Measurements from ENCODE around the gene PRKCZ. TPM values are rescaled to one million over a fixed set of nuclear protein-coding genes. Genes with fewer than 3 reads are reported as not detected.

The PRKCZ gene
- total RNA-seq, 2 donors from 2014 or later, result 12.3 to 16.8 TPM

DNA sequence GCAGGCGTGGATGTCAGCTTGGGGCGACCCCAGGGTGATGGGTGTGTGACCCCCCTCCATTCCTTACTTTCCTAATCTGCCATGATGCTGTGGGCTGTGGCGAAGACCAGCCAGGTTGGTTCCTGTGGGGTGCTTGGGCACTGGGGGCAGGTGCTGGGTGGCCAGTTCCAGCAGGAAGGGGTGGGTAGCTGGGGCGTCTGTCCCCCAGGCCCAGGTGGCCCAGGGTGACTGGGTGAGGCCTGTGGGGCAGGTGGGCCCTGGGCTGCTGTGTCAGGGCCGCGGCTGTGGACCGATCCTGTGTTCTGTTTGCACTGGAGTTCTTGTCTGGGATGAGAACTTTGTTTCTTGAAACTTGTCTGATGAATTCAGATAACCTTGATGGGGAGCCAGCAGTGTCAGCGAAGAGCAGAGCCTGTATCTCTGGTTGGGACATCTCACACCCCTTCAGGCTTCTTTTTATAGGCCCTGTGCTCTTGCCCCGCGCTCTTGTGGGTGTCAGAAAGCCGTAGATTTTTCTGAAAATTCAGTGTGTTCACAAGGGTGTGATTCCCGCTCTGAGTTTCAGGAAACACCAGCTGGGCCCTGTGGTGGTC lies 3.7 kb downstream of the PRKCZ start:
- Mint-ChIP-seq H3K4me1 (ENCODE audit: low read depth) (peaks cover 8% of the 10 kb centered on the region), H3K4me3 (no peak overlapping the region), H3K27me3 (ENCODE audit: low read depth) (peaks cover 6% of the 10 kb centered on the region), H3K27ac (no peak overlapping the region), H3K9me3 (no peaks in the 10 kb centered on the region), H3K36me3 (ENCODE audit: insufficient read depth in 2 of 2) (no peaks in the 10 kb centered on the region)
- no peak for ATAC-seq (replicated peaks in 1 of 2)
- no peak for DNase-seq

DNA sequence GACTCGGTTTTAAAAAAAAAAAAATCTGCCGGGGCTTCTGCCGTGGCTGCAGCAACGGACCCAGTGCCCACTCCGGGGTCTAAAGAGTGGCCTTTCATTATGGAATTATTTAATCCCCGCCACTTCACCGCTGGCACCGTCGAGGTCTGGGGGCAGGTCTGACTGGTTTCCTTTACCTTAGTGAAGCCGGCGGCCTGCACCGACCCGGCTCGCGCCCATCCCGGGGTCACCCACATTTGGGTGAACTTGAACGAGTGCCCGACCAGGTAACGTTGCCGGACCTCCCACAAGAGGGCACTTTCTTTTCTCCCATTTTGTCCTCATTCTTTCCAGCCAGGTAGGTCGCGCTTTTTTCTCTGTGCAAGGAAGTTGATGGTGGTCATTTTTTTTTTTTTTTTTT lies 4.3 kb downstream of the PRKCZ start:
- Mint-ChIP-seq H3K4me1 (ENCODE audit: low read depth) (peaks cover under 1% of the 10 kb centered on the region), H3K27ac (no peak overlapping the region), H3K4me3 (no peak overlapping the region), H3K36me3 (ENCODE audit: insufficient read depth in 2 of 2) (no peaks in the 10 kb centered on the region), H3K9me3 (no peaks in the 10 kb centered on the region), H3K27me3 (ENCODE audit: low read depth) (no peaks in the 10 kb centered on the region)
- ATAC-seq (replicated peaks in 1 of 2) (no peak), DNase-seq (no peak)

DNA sequence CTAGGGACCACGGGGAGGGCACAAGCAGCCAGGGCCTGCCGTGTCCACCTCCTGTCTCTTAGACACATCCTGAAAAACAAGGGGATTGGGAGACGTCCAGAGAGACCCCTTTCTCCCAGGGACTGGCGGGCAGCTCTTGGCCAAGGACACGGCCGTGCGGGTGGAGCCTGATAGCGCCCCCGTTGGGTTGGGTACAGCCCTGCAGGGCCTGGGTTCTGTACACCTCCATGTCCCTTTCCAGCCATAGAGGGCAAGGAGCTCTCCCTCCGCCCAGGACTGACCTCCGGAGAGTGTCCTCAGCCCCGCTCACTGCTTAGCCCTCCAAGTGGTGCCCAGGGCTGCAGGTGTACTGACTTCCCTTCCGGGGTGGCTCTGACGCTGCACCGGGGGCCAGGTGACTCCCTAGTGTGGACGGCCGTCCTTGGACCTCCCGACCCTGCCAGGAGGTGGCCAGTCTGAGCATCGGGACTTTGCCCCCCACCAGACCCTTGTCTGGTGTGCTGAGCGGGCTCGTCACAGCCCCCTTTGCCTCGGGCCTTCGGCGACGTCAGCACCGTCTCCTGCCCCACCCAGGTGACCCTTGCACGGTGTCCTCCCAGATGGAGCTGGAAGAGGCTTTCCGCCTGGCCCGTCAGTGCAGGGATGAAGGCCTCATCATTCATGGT lies 5.8 kb downstream of the PRKCZ start:
- DNase-seq (no peak), ATAC-seq (replicated peaks in 1 of 2) (no peak)
- no peak overlapping the region for H3K4me3 Mint-ChIP-seq
- H3K9me3 Mint-ChIP-seq, result no peaks in the 10 kb centered on the region
- H3K27me3 Mint-ChIP-seq (ENCODE audit: low read depth), result no peaks in the 10 kb centered on the region
- H3K4me1 Mint-ChIP-seq (ENCODE audit: low read depth), result no peaks in the 10 kb centered on the region
- H3K36me3 Mint-ChIP-seq (ENCODE audit: insufficient read depth in 2 of 2), result no peaks in the 10 kb centered on the region
- H3K27ac Mint-ChIP-seq, result no peak overlapping the region

DNA sequence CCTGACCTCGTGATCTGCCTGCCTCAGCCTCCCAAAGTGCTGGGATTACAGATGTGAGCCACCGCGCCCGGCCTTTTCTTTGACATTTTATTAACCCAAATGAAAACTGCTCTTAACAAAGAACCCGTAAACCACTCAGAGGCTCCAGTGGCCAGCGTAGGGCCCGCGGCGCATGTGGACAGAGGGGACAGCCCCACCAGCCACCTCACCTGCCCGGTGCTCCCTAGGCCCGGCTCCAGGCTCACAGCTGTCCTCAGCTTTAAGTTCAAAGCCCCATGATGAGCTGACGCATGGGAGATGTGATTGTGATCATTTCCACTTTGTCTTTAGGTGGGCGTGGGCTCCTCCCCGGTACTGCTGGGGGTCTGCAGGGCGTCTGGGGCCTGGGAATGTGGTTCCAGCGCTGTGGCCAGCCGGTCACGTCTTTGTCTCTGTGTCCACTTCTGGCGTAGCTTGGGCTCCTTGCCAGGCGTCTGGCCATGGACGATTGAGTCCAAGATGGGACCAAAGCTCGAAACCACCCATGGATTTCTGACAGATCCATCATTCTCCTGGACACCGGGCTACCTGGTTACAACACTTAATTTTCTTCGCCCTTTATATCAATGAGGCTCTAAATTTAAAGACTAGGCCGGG lies 6.9 kb downstream of the PRKCZ start:
- ATAC-seq (replicated peaks in 1 of 2) (no peak), DNase-seq (no peak)
- no peak overlapping the region for H3K4me3 Mint-ChIP-seq
- no peaks in the 10 kb centered on the region for H3K9me3 Mint-ChIP-seq
- no peaks in the 10 kb centered on the region for H3K36me3 Mint-ChIP-seq (ENCODE audit: insufficient read depth in 2 of 2)
- no peaks in the 10 kb centered on the region for H3K4me1 Mint-ChIP-seq (ENCODE audit: low read depth)
- no peak overlapping the region for H3K27ac Mint-ChIP-seq
- no peaks in the 10 kb centered on the region for H3K27me3 Mint-ChIP-seq (ENCODE audit: low read depth)

DNA sequence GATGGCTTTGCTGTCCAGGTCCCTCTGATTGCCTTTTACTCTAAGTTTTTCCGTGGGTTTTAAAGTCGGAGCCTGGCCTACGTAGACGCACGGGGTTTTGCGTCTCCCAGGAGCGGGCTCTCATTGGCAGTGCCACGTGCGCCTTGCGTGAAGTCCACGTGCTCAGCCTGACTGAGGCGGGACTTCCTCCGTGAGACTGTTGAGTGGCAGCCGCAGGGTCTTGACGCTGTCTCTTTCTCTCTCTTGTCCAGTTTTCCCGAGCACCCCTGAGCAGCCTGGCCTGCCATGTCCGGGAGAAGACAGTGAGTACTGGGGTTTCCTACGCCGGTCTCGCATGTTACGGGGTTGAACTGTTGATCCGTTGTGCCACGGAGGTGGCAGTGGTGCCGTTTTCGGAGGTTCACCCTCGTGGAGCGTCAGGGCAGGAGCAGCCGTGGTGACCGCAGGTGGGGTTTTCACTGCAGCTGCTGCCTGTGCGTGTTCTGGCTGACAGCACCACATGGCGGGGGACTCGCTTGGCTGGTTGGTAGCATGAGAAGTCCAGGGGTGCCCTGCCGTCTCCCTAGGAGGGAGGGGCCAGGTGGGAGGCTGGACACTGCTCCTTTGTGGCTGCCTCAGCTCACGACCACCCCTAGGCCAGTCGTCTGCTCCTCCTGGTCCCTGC lies 9.2 kb downstream of the PRKCZ start:
- no peak overlapping the region for H3K4me3 Mint-ChIP-seq
- H3K27ac Mint-ChIP-seq, result no peak overlapping the region
- ATAC-seq (replicated peaks in 1 of 2) (no peak), DNase-seq (no peak)
- peaks cover 4% of the 10 kb centered on the region in 2 donors for H3K36me3 Mint-ChIP-seq (ENCODE audit: insufficient read depth in 2 of 2)
- H3K9me3 Mint-ChIP-seq, result peaks cover 0 to 3% of the 10 kb centered on the region in 2 donors
- no peaks in the 10 kb centered on the region for H3K27me3 Mint-ChIP-seq (ENCODE audit: low read depth)
- no peaks in the 10 kb centered on the region for H3K4me1 Mint-ChIP-seq (ENCODE audit: low read depth)

DNA sequence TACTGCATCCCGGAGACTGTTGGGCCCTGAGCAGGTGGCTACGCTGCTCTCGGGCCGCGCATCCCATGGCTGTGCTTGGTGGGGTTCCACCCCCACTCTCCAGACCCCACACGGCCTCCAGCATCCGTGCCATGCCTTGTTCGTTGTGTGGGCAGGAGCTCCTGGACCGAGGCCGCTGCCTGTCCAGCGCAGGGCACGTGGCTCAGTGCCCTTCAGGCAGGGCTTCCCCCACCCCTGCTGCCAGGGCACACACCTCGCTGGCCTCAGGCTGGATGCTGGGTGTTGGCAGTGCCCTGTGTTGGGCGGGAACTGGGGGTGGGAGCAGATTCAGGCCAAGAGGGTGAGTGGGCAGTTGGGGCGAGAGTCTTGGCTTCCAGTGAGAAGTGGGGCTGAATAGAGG lies 9.9 kb downstream of the PRKCZ start:
- Mint-ChIP-seq H3K9me3 (peaks cover 0 to 3% of the 10 kb centered on the region in 2 donors), H3K27me3 (ENCODE audit: low read depth) (no peaks in the 10 kb centered on the region), H3K4me1 (ENCODE audit: low read depth) (no peaks in the 10 kb centered on the region), H3K27ac (no peak overlapping the region), H3K4me3 (no peak overlapping the region), H3K36me3 (ENCODE audit: insufficient read depth in 2 of 2) (peaks cover 7% of the 10 kb centered on the region in 2 donors)
- ATAC-seq (replicated peaks in 1 of 2) (no peak), DNase-seq (no peak)

DNA sequence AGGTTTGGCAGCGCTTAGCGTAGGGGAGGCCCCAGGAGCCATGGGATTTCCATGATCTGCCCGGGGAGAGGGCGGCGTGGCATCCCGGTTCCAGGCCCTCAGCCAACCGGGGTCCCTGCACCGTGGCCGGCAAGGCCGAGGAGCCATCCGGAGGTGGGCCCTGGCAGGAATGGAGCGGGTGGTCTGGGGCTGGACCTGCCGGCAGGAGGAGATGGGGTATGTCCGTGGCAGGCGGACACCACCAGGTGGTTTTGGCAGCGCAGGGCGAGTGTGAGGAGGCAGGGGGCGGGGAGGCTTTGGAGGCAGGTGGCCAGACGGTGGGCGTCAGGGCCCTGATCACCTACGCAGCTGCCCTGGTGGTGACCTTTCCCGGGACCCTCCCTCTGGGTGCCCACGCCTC lies 10.3 kb downstream of the PRKCZ start:
- Mint-ChIP-seq H3K4me3 (no peak overlapping the region), H3K9me3 (peaks cover 0 to 3% of the 10 kb centered on the region in 2 donors), H3K27me3 (ENCODE audit: low read depth) (no peaks in the 10 kb centered on the region), H3K4me1 (ENCODE audit: low read depth) (no peaks in the 10 kb centered on the region), H3K36me3 (ENCODE audit: insufficient read depth in 2 of 2) (peaks cover 7% of the 10 kb centered on the region in 2 donors), H3K27ac (no peak overlapping the region)
- no peak for DNase-seq
- ATAC-seq (replicated peaks in 1 of 2), result no peak

DNA sequence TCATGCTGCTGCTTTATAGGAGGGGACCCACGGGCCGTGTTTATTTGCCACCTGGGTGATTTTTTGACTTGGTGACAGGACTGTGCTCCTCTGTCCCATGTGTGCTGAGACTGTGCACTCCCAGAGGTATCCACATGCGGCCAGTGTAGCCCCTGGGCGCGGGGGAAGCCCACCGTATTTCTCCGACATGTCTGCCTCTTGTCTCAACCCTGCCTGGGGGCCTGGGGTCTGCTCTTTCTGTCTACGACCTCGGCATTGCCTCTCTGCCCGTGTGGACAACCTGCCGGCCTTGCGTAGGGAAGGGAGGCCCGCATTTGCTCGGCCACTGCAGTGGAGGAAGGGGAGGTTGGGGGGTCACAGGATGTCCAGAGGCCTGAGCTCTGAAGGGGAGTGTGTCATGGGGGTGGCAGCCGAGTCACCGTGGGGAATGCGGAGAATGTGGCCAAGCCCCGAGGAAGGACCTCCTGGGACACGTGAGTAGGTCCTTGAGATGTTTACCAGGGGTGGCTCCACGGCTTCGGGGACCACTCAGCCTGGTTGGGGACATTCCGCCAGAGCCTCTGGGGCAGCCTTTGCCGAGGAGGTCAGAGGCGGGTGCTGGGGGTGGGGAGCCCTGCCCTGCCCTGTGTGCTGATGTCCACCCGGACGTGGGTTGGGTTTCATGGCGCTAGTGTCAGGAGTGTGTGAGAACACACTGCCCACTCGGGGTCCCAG lies 11.0 kb downstream of the PRKCZ start:
- ATAC-seq (replicated peaks in 1 of 2) (no peak), DNase-seq (no peak)
- Mint-ChIP-seq H3K4me1 (ENCODE audit: low read depth) (no peaks in the 10 kb centered on the region), H3K27me3 (ENCODE audit: low read depth) (no peaks in the 10 kb centered on the region), H3K9me3 (peaks cover 0 to 7% of the 10 kb centered on the region in 2 donors), H3K4me3 (no peak overlapping the region), H3K27ac (no peak overlapping the region), H3K36me3 (ENCODE audit: insufficient read depth in 2 of 2) (peaks cover 7 to 12% of the 10 kb centered on the region in 2 donors)

DNA sequence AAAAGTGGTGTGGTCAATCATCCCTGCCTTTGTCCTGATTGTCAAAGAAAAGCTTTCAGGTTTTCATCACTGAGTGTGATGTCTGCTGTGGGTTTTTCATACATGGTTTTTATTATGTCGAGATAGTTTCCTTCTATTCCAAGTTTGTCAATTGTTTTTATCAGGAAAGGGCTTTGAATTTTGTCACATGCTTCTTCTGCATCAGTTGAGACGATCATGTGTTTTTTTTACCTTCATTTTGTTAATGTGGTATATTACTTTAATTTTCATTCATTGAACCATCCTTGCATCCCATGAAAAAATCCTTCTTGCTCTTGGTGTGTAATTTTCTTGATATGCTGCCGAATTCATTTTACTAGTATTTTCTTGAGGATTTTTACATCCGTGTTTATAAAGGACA lies 15.5 kb downstream of the PRKCZ start:
- ATAC-seq (replicated peaks in 1 of 2), result no peak

DNA sequence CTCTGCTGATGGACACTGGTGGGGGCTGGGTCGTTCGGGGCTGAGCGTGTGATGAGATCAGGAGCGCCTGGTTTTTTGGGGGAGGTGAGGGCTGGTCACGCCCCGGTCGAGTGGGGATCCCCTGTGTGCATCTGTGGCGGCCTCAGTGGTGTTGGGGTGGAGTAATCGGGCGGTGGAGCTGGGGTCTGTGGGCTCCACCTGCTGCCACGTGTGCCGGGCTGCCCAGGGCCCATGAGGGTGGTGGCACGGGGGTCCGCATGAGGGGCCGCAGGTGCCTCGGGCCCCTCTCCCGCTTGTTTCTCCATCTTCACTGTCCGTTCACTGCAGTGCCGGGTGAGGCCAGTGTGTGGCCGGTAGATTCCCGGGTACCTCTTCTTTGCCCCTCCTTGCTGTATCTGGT lies 17.2 kb downstream of the PRKCZ start:
- Mint-ChIP-seq H3K4me3 (no peak overlapping the region), H3K9me3 (peaks cover 0 to 7% of the 10 kb centered on the region in 2 donors), H3K4me1 (ENCODE audit: low read depth) (peaks cover 6% of the 10 kb centered on the region), H3K36me3 (ENCODE audit: insufficient read depth in 2 of 2) (peaks cover 7 to 13% of the 10 kb centered on the region in 2 donors), H3K27me3 (ENCODE audit: low read depth) (no peaks in the 10 kb centered on the region), H3K27ac (no peak overlapping the region)
- no peak for ATAC-seq (replicated peaks in 1 of 2)
- no peak for DNase-seq

More for the DNA sequence above, 15.5 kb downstream of the PRKCZ start:
- no peak overlapping the region for H3K27ac Mint-ChIP-seq
- H3K4me1 Mint-ChIP-seq (ENCODE audit: low read depth), result no peaks in the 10 kb centered on the region
- no peak for DNase-seq
- no peak overlapping the region for H3K4me3 Mint-ChIP-seq
- H3K27me3 Mint-ChIP-seq (ENCODE audit: low read depth), result no peaks in the 10 kb centered on the region
- peaks cover 7 to 13% of the 10 kb centered on the region in 2 donors for H3K36me3 Mint-ChIP-seq (ENCODE audit: insufficient read depth in 2 of 2)
- H3K9me3 Mint-ChIP-seq, result peaks cover 0 to 7% of the 10 kb centered on the region in 2 donors

DNA sequence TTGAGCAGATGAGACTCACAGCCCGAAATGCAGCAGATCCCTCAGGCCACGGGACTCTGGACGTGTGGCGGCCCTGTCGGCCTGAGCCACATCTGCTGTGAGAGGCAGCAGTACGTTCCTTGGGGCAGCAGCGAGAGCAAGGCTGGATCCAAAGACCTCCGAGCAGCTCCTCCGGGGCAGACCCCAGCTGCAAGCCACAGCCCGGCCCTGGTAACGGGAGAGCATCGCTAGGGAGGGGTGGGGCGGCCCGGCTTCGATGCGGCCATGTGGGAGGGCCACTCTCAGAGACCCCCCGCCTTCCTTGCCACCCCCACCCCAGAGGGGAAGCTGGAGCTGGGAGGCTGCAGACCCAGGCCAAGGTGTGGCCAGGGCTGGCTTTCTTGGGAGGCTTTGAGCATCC lies 17.8 kb downstream of the PRKCZ start:
- ATAC-seq (replicated peaks in 1 of 2) (no peak), DNase-seq (no peak)
- Mint-ChIP-seq H3K36me3 (ENCODE audit: insufficient read depth in 2 of 2) (peaks cover 7 to 13% of the 10 kb centered on the region in 2 donors), H3K4me3 (no peak overlapping the region), H3K9me3 (peaks cover 0 to 7% of the 10 kb centered on the region in 2 donors), H3K27me3 (ENCODE audit: low read depth) (no peaks in the 10 kb centered on the region), H3K4me1 (ENCODE audit: low read depth) (peaks cover 10% of the 10 kb centered on the region), H3K27ac (no peak overlapping the region)

DNA sequence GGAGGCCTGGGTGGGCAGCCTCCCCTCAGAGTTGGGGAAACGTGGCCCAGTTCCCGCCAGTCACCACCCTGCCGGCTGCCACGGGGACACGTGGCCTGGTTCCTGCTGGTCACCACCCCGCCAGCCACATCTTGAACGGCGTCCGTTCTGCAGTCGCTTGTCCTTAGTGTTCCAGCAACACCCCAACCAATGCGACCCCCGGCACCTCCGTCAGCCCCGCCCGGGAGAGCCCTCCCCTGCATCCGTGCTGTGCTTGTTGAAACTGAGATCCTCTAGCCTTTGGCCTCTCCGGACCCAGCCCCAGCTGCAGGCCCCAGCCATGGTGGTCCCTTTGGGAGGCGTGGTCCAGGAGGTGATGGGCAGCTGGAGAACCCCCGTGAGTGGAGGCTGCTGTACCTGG lies 18.7 kb downstream of the PRKCZ start:
- peaks cover 7 to 13% of the 10 kb centered on the region in 2 donors for H3K36me3 Mint-ChIP-seq (ENCODE audit: insufficient read depth in 2 of 2)

DNA sequence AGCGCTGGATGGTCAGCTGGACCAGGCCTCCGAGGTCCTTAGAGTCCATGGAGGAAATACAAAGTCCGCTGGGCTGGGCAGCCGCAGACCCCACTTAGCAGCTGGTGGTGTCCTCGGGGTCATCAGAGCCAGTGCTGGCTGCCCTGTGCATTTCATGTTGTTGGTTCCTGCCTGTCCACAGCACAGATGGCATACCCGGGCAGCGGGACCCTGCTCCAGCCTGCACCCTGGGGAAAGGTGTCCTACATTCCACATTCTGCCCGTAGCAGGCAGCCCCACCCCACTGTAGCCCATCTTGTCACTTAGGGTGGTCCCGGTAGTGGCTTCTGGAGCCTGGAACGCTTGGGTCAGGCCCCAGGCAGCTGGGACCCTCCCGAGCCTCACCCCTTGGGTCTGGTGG lies 19.8 kb downstream of the PRKCZ start:
- Mint-ChIP-seq H3K4me1 (ENCODE audit: low read depth) (peaks cover 10% of the 10 kb centered on the region), H3K27me3 (ENCODE audit: low read depth) (no peaks in the 10 kb centered on the region), H3K9me3 (peaks cover 0 to 3% of the 10 kb centered on the region in 2 donors), H3K27ac (no peak overlapping the region), H3K36me3 (ENCODE audit: insufficient read depth in 2 of 2) (peaks cover 0 to 6% of the 10 kb centered on the region in 2 donors), H3K4me3 (no peak overlapping the region)
- DNase-seq (no peak), ATAC-seq (replicated peaks in 1 of 2) (no peak)

More for the DNA sequence above, 18.7 kb downstream of the PRKCZ start:
- DNase-seq (no peak), ATAC-seq (replicated peaks in 1 of 2) (no peak)
- Mint-ChIP-seq H3K9me3 (peaks cover 0 to 7% of the 10 kb centered on the region in 2 donors), H3K4me1 (ENCODE audit: low read depth) (peaks cover 10% of the 10 kb centered on the region), H3K4me3 (no peak overlapping the region), H3K27ac (no peak overlapping the region), H3K27me3 (ENCODE audit: low read depth) (no peaks in the 10 kb centered on the region)
